NCI-H2227 treated with DMSO at 0.1 percent for 48 hours (cell line): Measurements from ENCODE around the gene S100PBP.
A peak's percentile ranks its signal among the peaks of the same experiment; 100 is the strongest.

Experiments
- DNase-seq: peaks from one replicate; lab custom pipeline; 2025; lab: John Stamatoyannopoulos, UW

Gene S100PBP

DNA sequence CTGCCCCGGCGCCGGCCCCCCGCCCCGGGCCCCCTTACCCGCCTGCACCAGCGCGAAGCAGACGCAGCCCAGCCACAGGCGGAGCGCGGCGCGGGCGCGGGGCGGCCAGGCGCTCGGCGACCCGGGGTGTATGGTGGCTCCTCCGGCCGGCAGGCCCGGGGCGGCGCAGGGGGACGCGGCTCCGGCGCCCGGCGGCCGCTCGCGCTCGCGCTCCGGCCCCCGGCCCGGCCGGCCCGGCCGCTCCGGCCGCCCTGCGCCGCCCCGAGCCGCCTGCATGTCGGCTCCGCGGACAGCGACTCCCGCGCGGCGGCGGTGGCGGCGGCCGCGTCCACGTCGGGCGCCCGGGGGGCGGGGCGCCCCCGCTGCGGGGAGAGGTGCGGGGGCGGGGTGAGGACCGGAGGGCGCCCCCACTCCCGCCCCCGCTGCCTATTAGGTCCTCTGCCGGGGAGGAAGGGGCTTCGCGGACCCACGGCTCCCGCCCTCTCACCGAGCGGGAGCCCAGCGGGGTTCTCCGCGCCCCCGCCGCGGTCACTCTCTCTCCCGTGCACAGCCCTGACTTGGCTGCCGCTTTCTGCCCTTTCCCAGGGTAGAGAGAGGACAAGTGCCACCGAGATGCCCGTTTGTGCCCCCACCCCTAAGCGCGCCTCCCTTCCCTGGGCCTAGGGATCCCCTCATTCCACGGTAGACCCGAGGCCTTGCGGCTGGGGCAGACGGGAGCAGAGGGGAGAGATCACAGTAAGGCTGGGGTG is 53.3 kb downstream of the S100PBP start, which contains the start of gene FNDC5:
TSS of gene FNDC5 (minus strand) at position 298 of the 749 bp plus-strand sequence.
- DNase-seq, result no peak

DNA sequence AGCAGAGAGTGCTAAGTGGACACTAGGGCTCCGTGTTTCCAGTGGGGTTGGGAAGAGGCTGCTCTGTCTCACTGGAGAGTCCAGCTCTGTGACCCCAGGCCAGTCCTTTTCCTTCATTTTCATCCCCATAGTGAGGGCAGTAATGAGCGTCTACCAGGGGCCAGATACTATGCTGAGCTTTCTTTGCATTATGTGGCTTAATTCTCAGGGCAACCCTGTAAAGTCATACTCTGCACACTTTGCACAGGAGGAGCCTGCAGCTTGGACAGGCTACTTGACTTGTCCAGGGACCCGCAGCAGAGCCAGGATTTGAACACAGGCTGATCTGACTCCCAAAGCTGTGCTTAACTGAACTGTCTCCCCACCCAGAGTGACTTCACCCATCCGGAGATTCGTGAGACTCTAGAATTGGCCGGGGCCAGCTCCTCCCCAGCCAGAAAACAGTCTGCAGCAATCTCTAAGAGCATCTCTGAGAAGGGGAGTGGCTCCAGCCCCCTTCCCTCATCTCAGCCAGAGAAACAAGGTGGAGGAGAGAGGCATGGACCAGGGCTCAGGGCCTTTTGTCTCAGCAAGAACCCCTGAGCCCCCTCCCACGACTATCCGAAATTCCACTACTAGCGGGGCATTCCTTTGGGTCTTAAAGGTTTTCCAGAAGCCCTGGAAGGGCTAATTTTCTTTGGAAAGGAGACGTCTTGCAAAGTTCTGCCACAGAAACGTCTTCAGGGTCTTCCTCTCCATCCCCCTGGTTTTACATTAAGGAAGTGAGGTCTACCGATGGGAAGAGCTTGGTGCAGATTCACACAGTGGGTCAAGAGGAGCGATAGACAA is 54.1 kb downstream of the S100PBP start:
- peak; percentile 30 for DNase-seq

DNA sequence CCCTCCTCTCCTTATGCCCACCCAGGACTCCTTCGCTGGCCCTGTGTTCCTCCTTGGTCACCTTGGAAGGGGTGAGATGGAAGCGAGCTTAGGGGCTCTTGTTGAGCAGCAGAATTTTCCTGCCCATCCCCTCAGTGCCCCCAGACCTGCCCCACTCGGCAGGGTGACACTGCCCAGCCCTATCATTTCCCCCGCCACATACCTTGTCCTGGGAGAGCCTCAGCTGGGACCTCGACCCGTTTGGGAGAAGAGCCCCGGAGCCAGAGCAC is 54.7 kb downstream of the S100PBP start:
- no peak for DNase-seq

DNA sequence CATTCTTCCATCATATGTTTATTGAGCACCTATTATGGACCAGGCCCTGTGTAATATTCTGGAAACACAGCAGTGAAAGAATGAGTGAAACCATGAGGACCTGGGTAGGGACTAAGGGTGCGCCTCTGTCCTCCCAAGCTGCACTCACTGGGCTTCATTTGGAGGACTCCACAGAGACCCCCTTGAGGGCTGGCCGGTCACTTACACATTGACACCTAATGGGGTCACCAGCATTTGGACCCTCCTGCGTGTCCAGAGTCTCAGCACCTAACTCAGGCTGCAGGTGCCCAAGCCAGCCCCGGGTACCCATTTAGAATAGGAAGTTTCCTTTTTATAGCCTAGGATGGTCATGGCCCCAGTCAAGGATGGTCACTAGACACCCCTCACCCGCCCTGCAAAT is 56.0 kb downstream of the S100PBP start:
- DNase-seq, result no peak

DNA sequence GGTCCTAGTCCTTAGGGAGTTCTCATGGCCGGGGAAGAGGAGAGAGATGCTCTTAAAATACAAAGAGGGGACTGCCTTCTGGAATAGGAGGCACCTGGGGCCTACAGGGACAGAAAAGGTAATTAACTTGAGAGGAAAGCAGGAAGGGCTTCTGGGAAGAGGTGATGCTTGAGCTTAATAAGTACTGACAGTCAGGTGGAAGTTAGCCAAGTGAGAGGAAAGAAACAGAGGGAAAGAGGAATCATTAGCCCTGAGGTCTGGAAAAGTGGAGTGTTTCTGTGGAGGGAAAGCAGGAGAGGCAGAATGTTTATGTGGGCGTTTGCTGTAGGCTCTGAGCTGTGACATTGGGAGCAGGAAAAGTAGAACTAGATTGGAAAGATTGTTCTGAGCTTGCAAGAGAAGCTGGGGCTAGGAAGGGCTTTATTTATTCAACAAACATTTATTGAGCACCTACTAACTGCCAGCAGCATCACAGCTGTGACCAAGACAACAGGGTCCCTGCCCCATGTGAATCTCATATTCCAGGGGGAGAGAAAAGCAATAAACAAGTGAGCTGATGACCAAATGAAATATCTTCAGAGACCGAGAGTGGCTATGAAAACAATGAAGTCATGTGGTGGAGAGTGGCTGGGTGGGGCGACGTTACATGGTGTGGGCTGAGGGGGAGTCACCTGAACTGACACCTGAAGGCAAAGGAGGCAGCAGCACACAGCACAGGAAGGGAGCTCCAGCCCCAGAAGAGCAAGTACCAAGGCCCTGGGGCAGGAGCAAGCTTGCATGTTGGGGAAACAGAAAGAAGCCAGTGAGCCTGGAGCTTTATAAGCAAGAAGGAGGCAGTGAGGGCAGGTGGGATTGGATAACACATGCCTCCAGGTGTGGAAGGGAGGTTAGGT is 57.7 kb downstream of the S100PBP start:
- no peak for DNase-seq

DNA sequence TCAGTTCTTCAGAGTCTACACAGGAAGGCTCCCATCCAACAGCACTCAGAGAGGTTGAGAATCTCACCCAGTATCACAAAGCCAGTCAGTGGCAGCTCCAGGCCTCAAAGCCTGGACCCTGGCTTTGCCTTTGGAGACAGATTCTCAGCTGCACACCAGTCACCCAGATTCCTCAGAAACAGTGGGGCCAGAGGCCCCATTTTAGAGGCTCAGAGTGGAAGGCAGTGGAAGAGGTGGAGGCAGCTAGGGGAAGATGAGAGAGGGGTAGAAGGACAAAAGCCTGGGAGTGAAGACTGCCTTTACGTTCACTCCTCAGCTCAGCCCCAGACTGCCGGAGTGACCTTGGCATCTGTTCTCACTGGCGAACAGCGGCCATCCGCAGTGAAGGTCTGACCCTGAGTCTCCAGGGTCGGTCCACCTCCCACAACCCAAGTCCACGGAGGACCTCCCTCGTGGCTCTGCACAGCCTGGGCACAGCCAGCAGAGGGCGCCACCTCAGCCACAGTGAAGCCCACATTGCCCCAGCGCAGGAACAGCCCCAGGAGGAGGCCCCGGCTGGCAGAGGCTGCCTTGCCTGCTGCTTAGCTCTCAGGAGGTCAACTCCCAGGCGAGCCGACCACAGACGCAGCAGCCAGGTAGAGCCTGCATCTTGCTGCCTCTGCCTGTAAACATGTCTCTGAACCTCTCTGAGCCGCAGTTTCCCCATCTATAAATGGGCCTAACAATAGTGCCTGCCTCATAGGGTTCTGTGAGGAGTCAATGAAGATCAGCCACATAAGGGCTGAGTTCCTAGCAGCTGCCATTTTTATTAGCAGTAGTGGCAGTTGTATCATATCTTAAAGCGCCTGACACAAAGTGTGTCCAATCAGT is 59.1 kb downstream of the S100PBP start:
- DNase-seq, result no peak

DNA sequence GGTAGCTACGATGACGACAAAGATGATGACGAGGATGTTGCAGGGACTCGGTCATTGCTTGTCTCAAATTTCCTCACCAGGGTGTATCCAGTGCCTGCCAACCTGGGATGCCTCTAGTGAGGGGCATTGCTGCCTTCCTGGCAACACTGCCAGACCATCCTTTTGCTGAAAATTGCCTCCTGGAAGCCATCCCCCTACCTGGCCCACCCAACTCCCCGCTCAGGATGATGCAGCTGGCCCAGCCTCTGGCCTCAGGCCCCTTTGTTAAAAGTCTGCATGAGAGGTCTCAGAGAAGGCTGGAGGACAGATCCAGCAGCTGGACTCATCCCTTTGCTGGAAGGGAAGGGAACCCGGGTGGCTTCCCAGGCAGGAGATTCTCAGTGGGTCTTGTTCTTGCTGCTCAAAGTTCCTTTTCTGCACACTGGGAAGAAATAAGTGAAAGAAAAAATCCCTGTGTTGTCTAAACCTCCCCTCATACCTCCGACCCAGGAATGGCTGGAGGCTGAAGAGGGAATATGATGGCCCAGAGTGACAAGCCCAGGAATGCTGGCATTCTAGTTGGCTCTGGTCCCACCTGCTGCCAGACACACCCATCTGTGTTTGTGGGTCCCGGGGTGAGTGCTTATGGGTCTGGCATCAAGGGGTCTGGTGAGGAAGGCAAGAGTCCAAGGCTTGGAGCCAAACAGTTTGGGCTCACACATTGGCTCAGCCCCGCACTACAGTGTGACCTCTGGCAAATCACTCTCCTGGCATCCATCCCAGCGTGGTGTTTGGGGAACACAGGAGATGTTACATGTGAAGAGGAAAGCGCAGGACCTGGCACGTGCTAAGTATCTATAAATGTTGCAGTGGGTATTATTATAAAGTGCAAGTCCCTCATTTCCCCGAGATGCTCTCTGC is 60.0 kb downstream of the S100PBP start:
- no peak for DNase-seq

GRCh38 chr1:32878183-32878582 is 60.7 kb downstream of the S100PBP start:
- DNase-seq, result no peak

- no peak for DNase-seq
Observed at GRCh38 chr1:32878637-32879041, 61.2 kb downstream of the S100PBP start.

DNA sequence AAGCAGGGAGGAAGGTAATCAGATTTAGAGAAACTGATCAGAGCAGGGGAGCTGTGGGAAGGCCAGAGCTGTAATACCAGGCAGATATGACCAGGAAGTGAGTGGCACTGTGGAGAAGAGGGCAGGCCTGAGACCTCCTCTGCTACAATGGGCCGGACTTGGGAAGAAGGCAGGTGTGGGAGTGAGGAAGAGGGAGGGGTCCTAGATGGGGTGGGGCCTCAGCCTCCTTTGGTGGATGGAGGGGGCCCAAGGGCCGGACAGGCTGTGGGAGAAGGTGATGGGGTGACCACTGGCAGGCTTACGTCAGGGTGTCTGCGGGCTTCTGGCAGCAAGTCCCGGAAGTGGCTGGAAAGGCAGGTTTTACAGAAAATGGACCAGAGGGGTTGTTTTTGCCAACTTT is 63.8 kb downstream of the S100PBP start:
- DNase-seq, result no peak

- no peak for DNase-seq
Observed at GRCh38 chr1:32881871-32882850, 64.7 kb downstream of the S100PBP start.

GRCh38 chr1:32883338-32884031 is 66.0 kb downstream of the S100PBP start:
- DNase-seq, result no peak

- no peak for DNase-seq
Observed at GRCh38 chr1:32884032-32884372, 66.5 kb downstream of the S100PBP start.

DNA sequence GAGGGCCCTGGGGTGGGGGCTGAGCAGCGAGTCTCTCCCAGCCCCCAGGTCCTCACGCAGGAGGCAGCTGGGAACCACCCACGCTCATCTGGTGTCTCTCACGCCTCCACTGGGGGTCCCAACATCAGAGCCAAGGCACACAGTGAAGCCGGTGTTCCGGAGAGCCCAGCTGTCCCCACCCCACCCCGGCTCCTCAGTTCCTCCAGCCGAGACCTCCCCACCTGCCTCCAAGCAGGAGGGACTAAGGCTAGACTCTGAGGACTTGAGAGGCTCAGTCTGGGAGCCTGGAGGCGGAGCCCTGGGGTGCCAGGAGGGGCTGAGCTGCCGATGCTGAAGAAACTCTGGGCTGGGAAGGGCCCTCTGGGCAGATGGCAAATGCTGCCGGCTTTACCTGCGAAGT is 67.3 kb downstream of the S100PBP start:
- no peak for DNase-seq

- no peak for DNase-seq
Observed at GRCh38 chr1:32885676-32886003, 68.2 kb downstream of the S100PBP start.

GRCh38 chr1:32886004-32886827 is 68.8 kb downstream of the S100PBP start, which contains the start of gene HPCA:
HPCA (plus strand) TSS chr1:32886491; CDS start chr1:32888899, 2,408 bp downstream.
- DNase-seq, result no peak

DNA sequence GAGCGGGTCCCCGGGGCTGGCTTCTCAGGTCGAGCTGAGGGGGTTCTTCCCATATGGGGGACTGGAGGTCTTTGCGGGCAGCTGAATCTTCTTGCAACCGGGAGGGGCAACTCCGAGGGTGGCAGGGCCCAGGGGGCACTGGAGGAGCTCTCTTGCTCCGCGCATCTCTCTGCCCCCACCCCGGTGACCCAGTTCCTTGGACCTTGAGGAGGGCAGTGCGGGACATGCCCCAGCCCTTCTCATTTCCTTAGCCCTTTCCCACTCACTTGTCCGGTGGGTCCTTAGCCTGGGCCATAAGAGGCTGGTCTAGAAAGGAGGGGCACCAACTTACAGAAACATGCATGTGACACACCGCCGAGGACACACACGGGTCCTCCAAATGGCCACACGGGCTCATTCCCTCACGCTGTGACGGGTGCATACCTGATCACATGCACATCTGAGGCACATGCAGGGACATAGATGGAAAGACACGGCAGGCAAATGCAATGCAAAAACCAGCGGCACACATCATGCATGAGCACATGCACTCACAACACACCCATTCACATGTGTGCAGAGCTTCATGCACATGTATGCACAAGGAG is 69.5 kb downstream of the S100PBP start:
- no peak for DNase-seq

DNA sequence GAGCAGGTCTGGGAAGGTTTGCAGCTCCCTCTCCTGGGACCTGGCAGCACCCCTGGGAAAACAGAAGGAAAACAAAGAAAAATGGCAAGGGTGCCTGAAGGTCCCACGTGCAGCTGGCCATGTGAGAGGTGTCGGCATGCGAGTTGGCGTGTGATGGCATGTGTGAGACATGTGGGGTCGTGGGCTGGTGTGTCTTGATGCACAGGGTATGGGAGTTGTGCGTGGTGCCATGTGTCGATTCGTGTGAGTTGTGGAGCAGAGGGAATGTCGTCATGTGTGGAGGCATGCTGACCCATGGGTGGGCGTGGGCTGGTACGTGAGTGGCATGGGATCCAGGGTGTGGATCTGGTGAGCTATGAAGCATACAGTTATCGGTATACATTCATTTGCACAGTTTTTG is 70.2 kb downstream of the S100PBP start:
- no peak for DNase-seq
